EH (cell line): ENCODE data around the gene ZNF487.
A peak's percentile ranks its signal among the peaks of the same experiment; 100 is the strongest.
"Not testable (repeated sequence)": the region's sequence is repeated elsewhere in the genome, so short reads cannot be mapped to it uniquely, and the experiment has no call there.

ENCODE experiments used
- DNase-seq: peaks from one replicate; pipeline ENCODE4 v3.0.0-alpha.2; 2015; ENCODE audit warnings: low read depth

Gene ZNF487

DNA sequence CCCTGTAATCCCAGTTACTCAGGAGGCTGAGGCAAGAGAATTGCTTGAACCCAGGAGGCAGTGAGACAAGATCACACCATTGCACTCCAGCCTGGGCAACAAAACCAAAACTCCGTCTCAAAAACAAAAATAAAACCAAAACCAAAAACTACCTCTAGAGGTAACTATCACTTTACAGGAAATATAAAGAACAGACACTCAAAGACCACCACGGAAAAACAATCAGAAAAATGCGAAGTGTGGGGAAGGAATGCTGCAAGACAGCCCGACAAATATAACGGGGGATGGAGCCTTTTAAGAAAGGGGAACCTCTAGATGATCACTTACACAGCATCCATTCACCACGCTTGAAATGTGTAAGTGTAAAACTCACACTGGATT lies 32.2 kb upstream of the ZNF487 start:
- no peak for DNase-seq

DNA sequence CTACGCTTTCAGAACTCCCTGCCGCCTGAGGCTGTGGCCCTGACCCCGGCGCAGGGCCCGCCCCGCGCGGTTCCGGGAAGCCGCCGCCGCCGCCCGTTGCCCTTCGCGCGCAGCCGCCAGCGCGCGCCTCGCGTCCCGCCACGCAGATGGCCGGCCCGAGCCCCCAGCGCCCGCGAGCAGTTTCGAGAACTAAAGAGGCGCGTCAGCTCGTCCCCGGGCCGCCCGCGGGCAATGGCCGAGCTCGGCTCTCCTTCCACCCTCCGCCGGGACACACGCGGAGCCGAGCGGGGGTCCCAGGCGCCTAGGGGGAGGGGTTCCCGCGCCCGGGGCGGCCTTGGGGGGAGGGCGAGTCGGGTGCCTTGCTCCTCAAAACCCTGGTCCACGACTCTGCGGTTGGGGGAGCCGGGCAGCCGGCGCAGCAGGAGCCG lies 29.7 kb upstream of the ZNF487 start:
- DNase-seq: peak; percentile 61

DNA sequence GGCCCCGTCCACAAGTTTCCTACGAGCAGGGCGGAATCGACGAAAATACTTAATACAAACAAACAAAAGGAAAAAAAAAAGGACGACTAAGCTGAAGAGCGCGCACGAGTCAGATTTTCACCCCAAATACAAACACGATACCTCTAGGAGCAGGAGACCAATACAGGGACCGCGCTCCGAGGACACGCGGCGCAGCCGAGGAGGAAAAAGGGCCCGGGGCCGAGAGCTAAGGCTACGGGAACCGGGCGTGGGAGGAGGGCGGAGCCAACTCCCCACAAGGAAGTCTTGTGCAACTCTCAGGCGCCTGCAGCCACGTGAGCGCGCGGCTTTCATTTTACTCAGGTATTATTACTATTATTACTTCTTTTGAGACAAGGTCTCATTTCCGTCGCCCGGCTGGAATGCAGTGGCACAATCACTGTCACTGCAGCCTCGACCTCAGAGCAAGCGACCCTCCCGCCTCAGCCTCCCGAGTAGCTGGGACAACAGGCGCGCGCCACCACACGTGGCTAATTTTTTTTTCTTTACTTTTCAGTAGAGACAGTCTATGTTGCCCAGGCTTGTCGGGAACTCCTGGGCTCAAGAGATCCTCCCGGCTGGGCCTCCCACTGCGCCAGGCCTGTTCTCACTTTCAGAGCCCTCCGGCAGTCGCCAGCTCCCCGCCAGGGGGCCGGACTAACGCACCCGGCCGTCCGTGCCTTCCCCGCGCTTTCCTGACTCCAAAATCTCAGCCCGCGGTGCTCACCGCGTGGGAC lies 29.2 kb upstream of the ZNF487 start:
- peak; percentile 91 for DNase-seq

DNA sequence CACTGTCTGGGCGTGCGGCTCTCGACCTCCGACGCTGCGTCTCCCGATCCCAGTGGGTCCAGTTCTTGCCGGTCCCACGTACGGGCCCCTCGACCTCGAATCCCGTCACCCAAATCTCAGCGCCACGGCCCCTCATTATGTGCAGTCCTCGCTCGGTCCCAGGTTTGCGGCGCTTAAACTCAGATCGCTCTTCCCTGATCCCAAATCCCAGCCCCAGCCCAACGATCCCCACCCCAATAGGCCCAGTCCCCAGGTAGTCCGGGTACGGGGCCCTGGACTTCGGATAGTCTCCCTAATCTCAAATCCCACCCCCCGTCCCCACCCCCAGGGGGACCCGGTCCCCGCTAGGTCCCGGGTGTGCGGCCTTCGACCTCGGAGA lies 28.6 kb upstream of the ZNF487 start:
- DNase-seq: no peak

DNA sequence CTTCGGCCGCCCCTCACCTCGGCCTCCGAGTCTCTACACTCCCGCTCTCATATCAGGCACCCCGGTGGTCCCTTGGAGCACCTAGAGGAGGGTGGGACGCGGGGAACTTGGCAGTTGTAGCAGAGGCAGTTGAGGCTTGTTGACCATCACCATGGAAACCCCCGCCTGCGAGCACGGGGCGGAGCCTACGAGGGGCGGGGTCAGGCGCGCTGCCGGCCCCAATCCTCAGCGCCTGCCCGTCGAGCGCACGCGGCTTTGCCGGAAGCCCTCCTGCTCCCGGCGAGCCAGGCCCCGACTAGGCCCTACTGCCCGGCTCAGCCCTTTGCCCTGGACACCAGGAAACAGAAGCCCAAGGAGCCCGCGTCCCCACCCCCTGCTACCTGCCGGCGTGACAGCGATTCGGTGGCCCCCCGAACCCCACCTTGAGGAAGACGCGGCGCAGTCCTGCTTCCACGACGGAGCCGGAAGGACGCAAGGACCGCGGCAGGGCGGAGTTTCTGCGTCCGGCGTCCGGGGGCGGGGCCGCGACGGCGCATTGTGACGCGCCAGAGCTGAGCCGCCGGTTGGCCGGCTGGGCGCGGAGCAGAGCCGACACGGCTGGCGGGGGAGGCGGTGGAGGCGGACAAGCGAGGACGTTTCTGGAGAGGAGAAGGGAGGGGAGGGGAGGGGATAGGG lies 28.1 kb upstream of the ZNF487 start, which contains the start of gene HNRNPF:
Gene HNRNPF, minus strand, starts transcription at position 477 of the 675 bp plus-strand sequence. CDS start 21,302 bp downstream, outside the sequence.
- peak; percentile 95 for DNase-seq

- peak; percentile 28 for DNase-seq
These were observed 27.4 kb upstream of the ZNF487 start for GRCh38 chr10:43409385-43410109.

DNA sequence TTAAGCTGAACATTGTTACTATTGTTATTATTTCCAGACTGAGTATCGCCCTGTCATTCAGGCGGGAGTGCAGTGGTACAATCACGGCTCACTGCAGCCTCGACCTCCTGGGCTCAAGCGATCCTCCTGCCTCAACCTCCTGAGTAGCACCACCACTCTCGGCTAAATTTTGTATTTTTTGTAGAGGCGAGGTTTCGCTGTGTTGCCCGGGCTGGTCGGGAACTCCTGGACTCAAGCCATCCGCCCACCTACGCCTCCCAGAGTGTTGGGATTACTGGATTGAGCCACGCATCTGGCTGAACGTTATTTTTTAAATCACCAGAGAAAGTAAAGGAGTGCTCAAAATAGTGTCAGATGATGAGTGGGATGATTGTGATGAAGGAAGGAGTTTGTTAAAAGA lies 26.6 kb upstream of the ZNF487 start:
- DNase-seq: no peak

DNA sequence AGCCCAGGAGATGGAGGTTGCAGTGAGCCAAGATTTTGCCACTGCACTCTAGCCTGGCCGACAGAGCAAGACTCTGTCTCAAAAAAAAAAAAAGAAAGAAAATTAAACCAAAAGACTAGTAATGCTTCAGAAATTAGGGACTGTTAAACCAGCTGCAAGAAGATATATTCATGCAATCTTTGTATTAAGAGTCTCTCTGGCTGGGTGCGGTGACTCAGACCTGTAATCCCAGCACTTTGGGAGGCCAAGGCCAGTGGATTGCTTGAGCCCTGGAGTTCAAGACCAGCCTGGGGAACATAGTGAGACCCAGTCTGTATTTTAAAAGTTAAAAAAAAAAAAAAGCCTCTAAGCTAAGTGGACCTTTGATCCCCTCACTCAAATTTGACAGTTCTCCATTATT lies 25.4 kb upstream of the ZNF487 start:
- DNase-seq: no peak

GRCh38 chr10:43415544-43415943 lies 21.4 kb upstream of the ZNF487 start:
- DNase-seq: no peak

DNA sequence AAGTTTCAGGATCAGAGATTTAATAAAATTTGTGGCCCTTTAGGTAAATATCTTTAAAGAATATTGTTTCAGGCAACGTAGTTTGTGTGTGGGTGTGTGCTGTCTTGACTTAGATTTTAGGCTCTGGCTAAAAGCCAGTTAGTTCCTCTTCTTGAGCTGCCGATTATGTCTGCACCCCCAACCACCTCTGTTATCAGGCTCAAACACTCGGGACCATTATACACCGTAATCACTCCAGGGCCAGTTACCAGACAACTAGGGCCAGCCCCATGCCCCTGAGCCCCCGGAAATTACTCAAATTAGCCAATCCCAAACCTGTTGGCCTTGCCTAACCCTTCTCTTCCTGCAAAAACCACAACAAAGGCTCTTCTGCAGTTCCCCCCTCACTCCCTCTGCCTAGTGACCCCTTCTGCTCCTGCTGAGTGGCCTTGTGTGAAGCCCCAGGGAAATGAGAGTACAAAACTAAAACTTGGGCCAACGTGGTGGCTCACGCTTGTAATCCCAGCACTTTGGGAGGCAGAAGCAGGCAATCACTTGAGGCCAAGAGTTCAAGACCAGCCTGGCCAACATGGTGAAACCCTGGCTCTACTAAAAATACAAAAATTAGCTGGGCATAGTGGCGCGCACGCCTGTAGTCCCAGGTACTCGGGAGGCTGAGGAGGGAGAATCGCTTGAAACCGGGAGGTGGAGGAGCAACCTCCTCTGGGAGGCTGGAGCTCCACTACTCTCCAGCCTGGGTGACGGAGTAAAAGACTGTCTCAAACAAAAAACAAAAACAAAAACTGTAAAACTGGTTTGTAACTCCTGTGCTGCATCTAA lies 18.8 kb upstream of the ZNF487 start:
- no peak for DNase-seq

DNA sequence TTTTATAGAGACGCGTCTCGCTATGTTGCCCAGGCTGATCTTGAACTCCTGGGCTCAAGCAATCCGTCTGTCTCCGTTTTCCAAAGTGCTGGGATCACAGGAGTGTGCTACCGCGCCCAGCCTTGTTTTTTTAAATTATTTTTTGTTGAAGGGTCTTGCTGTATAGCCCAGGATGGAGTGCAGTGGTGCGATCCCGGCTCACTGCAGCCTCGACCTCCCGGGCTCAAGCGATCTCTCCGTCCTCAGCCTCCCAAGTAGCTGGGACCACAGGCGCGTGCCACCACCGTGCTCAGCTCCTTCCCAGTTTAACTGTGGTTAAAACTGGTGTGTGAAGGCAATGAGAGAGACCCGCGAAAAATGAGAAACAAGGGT lies 16.9 kb upstream of the ZNF487 start:
- no peak for DNase-seq

GRCh38 chr10:43420369-43421200 lies 16.3 kb upstream of the ZNF487 start:
- DNase-seq: peak; percentile 86

GRCh38 chr10:43421201-43421507 lies 15.8 kb upstream of the ZNF487 start:
- DNase-seq: no peak

DNA sequence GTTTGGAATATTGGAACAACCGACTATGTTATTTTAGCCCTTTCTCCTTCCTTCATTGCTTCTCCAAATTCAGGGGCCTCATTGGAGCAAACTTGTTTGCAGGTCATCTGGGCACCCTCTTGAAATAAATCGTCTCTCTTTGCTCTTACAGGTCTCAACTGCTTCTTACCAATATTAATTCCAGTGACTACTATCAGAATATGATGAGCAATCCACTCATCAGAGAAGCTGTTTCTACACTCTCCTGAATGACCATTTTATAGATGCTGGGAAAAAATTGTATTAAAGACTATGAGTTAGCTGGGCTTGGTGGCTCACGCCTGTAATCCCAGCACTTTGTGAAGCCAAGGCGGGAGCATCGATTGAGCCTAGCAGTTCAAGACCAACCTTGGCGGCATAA lies 15.4 kb upstream of the ZNF487 start:
- DNase-seq: no peak

DNA sequence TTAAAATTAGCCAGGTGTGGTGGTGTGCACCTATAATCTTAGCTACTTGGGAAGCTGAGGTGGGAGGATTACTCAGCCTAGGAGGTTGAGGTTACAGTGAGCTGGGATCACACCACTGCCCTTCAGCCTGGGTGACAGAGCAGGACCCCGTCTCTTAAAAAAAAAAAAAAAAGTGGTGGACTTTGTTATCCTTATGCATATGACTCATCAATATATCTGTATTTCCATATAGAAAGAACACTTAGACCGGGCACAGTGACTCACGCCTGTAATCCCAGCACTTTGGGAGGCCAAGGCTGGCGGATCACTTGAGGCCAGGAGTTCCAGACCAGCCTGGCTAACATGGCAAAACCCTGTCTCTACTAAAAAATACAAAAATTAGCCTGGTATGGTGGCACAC lies 15.0 kb upstream of the ZNF487 start:
- DNase-seq: not testable (repeated sequence)

- no peak for DNase-seq
These were observed 12.5 kb upstream of the ZNF487 start for GRCh38 chr10:43424416-43424815.

DNA sequence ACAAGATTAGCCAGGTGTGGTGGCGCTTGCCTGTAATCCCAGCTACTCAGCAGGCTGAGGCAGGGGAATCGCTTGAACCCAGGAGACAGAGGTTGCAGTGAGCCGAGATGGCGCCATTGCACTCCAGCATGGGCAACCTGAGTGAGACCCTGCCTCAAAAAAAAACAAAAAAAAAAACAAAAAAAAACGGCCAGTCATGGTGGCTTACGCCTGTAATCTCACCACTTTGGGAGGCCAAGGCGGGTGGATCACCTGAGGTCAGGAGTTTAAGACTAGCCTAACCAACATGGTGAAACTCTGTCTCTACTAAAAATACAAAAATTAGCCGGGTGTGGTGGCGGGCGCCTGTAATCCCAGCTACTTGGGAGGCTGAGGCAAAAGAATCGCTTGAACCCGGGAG lies 10.4 kb upstream of the ZNF487 start:
- DNase-seq: not testable (repeated sequence)

DNA sequence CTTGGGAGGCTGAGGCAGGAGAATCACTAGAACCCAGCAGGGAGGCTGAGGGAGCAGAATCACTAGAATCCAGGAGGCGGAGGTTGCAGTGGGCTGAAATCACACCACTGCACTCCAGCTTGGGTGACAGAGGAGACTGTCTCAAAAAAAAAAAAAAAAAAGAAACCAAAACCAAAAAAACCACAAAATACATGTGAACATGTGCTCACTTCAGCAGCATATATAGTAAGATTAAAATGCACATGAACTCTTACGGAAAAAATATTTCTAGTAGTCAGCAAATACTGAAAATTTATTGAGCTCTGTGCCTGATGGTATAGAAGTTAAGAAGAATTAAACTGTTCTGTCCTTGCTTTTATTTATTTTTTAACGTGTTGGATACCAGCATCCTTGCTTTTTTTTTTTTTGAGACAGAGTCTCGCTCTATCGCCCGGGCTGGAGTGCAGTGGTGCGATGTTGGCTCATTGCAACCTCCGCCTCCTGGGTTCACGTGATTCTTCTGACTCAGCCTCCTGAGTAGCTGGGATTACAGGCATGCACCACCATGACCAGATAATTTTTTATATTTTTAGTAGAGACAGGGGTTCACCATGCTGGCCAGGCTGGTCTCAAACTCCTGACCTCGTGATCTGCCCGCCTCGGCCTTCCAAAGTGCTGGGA lies 9.6 kb upstream of the ZNF487 start:
- no peak for DNase-seq

- DNase-seq: no peak
These were observed 5.8 kb upstream of the ZNF487 start for GRCh38 chr10:43430926-43431663.
